HG03442 (cell line): ENCODE data around the gene FAM111A.

Experiments used
- ATAC-seq: cut with Tn5 transposase; IDR thresholded peaks from one replicate; pipeline ENCODE4 v1.9.1; 2021; ENCODE audit warnings: mild to moderate bottlenecking, moderate library complexity; ENCODE audit not compliant: unreplicated experiment

FAM111A gene

DNA sequence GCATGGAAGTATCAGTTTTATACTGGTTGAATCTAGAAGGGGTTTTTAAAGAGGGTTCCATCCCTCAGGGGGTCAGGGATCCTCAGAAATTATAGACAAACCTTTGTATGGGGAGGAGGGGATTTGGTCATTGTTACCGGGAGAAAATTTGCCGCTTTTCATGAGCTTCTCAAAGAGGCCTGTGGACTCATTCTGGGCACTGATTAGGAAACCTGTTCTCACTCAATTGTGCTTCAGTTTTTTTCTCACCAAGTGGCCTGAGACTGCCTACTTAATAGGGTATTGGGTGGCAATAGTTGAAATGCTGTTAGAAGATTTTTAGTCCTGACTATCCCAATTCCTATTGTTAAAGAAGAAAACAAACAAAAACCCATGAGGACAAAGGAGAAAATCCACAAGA is 56.1 kb downstream of the FAM111A start:
- ATAC-seq, result no peak

DNA sequence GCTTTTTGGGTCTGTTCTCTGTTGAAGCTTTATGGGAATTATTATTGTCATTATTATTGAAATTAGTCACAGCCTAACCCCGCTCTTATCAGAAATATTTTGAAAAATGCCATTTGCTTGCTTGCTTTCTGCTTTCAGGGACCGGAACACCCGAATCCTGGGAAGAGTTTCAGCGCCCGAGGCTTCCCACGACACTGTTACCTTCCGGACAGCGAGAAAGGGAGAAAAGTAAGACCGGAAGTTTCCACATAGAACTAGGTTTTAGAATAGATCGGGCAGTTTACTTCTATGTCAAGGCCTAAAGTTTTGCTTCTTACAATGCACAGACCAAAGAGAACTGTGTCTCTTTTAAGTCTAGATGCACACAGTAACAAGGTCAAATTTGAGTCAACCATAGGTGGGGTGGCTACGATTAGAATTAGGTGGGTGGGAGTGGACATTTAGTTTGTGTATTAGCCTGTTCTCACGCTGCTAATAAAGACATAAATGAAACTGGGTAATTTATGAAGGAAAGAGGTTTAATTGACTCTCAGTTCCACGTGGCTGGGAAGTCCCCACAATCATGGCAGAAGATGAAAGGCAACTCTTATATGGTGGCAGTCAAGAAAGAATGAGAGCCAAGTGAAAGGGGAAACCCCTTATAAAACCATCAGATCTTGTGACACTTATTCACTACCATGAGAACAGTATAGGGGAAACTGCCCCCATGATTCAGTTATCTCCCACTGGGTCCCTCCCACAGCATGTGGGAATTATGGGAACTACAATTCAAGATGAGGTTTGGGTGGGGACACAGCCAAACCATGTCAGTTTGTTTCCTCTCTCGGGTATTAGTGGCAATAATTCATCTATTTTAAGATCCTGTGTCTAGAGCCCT is 57.1 kb downstream of the FAM111A start:
- peak; percentile 60 for ATAC-seq

DNA sequence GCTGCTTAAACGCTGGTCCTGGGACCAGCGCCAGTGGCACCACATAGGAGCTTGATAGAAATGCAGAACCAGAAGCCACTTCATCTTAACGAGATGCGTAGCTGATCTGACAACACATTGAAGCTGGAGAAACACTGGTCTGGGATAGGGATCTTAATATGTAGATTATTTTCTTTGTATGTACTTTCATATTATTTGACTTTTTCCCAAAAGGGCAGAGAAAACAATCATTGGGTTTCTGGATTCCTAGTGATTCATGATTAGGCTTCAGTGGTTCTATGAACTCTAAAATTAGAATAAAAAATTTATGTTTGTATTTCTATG is 57.7 kb downstream of the FAM111A start:
- no peak for ATAC-seq

DNA sequence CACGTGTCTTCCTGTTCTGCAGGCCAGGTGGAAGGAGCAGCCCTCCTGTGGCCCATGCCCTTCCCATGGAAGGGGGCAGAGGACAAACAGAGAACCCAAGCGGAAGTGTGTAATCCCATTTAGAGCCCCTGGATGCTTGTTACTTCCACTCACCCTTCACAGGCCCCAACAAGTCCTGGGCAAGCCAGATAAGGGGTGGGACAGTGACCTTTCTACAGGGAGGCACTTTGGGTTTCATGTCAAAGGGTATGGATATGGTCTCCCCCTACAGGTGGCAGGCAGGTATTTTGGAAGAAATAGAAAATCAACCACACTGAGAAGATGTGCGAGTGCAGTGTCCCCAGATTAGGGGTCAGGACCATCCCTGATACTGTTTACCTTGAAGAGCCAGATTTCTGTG is 58.7 kb downstream of the FAM111A start:
- ATAC-seq, result no peak
